Measurements from ENCODE around the gene CBLN4.

CBLN4 gene

GRCh38 chr20:56005389-56005715, at the start of gene CBLN4:
Gene CBLN4 (minus strand): TSS chr20:56005519. CDS start chr20:56004171, 1,348 bp downstream.
- Histone ChIP-seq H3K27me3 (ENCODE audit: low read depth) (no peaks in the 10 kb centered on the region), H3K4me3 (no peak within 1 kb of the TSS), H3K9me3 (no peaks in the 10 kb centered on the region; the same call in 1 of the 2 replicates), H3K4me1 (no peaks in the 10 kb centered on the region), H3K36me3 (replicated peaks) (no peaks in the 10 kb centered on the region)
- DNase-seq (ENCODE audit: low spot score in 2 of 2), result no peak
- in situ Hi-C loops (cut with MboI; ENCODE audit: low sequenced_read_pairs), result no loop called here

- no peaks in the 10 kb centered on the region for H3K36me3 ChIP-seq (replicated peaks)
- no peaks in the 10 kb centered on the region for H3K4me1 ChIP-seq
- H3K4me3 ChIP-seq, result no peak overlapping the region
- in situ Hi-C loops (cut with MboI; ENCODE audit: low sequenced_read_pairs), result no loop called here
- H3K27me3 ChIP-seq (ENCODE audit: low read depth), result no peaks in the 10 kb centered on the region
- H3K9me3 ChIP-seq, result no peaks in the 10 kb centered on the region
- no peak for DNase-seq (ENCODE audit: low spot score in 2 of 2)
Observed at GRCh38 chr20:56043227-56043626, 37.9 kb upstream of the CBLN4 start.

GRCh38 chr20:56032251-56032650, 26.9 kb upstream of the CBLN4 start:
- Histone ChIP-seq H3K4me1 (no peaks in the 10 kb centered on the region), H3K36me3 (replicated peaks) (no peaks in the 10 kb centered on the region), H3K4me3 (no peak overlapping the region), H3K9me3 (no peaks in the 10 kb centered on the region), H3K27me3 (ENCODE audit: low read depth) (no peaks in the 10 kb centered on the region)
- no peak for DNase-seq (ENCODE audit: low spot score in 2 of 2)
- in situ Hi-C loops (cut with MboI; ENCODE audit: low sequenced_read_pairs), result no loop called here

- in situ Hi-C loops (cut with MboI; ENCODE audit: low sequenced_read_pairs), result no loop called here
- no peak for DNase-seq (ENCODE audit: low spot score in 2 of 2)
- no peaks in the 10 kb centered on the region for H3K4me1 ChIP-seq
- H3K27me3 ChIP-seq (ENCODE audit: low read depth), result no peaks in the 10 kb centered on the region
- H3K9me3 ChIP-seq, result no peaks in the 10 kb centered on the region
- no peaks in the 10 kb centered on the region for H3K36me3 ChIP-seq (replicated peaks)
- no peak overlapping the region for H3K4me3 ChIP-seq
Observed at GRCh38 chr20:56018716-56019115, 13.4 kb upstream of the CBLN4 start.

GRCh38 chr20:56018194-56018593, 12.9 kb upstream of the CBLN4 start:
- Histone ChIP-seq H3K4me3 (no peak overlapping the region), H3K36me3 (replicated peaks) (no peaks in the 10 kb centered on the region), H3K9me3 (no peaks in the 10 kb centered on the region), H3K4me1 (no peaks in the 10 kb centered on the region), H3K27me3 (ENCODE audit: low read depth) (no peaks in the 10 kb centered on the region)
- DNase-seq (ENCODE audit: low spot score in 2 of 2), result no peak
- in situ Hi-C loops (cut with MboI; ENCODE audit: low sequenced_read_pairs), result no loop called here

- H3K4me3 ChIP-seq, result no peak overlapping the region
- H3K27me3 ChIP-seq (ENCODE audit: low read depth), result no peaks in the 10 kb centered on the region
- in situ Hi-C loops (cut with MboI; ENCODE audit: low sequenced_read_pairs), result no loop called here
- no peaks in the 10 kb centered on the region for H3K9me3 ChIP-seq
- DNase-seq (ENCODE audit: low spot score in 2 of 2), result no peak
- H3K4me1 ChIP-seq, result no peaks in the 10 kb centered on the region
- H3K36me3 ChIP-seq (replicated peaks), result no peaks in the 10 kb centered on the region
Observed at GRCh38 chr20:56017560-56017959, 12.2 kb upstream of the CBLN4 start.

GRCh38 chr20:56014998-56015397, 9.7 kb upstream of the CBLN4 start:
- H3K9me3 ChIP-seq, result no peaks in the 10 kb centered on the region
- H3K36me3 ChIP-seq (replicated peaks), result no peaks in the 10 kb centered on the region
- in situ Hi-C loops (cut with MboI; ENCODE audit: low sequenced_read_pairs), result no loop called here
- H3K27me3 ChIP-seq (ENCODE audit: low read depth), result no peaks in the 10 kb centered on the region
- no peak overlapping the region for H3K4me3 ChIP-seq
- no peak for DNase-seq (ENCODE audit: low spot score in 2 of 2)
- no peaks in the 10 kb centered on the region for H3K4me1 ChIP-seq

GRCh38 chr20:56014151-56014550, 8.8 kb upstream of the CBLN4 start:
- Histone ChIP-seq H3K4me1 (no peaks in the 10 kb centered on the region), H3K4me3 (no peak overlapping the region), H3K27me3 (ENCODE audit: low read depth) (no peaks in the 10 kb centered on the region), H3K9me3 (no peaks in the 10 kb centered on the region), H3K36me3 (replicated peaks) (no peaks in the 10 kb centered on the region)
- in situ Hi-C loops (cut with MboI; ENCODE audit: low sequenced_read_pairs), result no loop called here
- DNase-seq (ENCODE audit: low spot score in 2 of 2), result no peak

- no peak for DNase-seq (ENCODE audit: low spot score in 2 of 2)
- in situ Hi-C loops (cut with MboI; ENCODE audit: low sequenced_read_pairs), result no loop called here
- H3K9me3 ChIP-seq, result no peaks in the 10 kb centered on the region; the same call in 1 of the 2 replicates
- no peaks in the 10 kb centered on the region for H3K36me3 ChIP-seq (replicated peaks)
- no peak overlapping the region for H3K4me3 ChIP-seq
- no peaks in the 10 kb centered on the region for H3K4me1 ChIP-seq
- no peaks in the 10 kb centered on the region for H3K27me3 ChIP-seq (ENCODE audit: low read depth)
Observed at GRCh38 chr20:56004611-56005388, 519 bp downstream of the CBLN4 start.

- in situ Hi-C loops (cut with MboI; ENCODE audit: low sequenced_read_pairs), result no loop called here
- Histone ChIP-seq H3K9me3 (no peaks in the 10 kb centered on the region; the same call in 1 of the 2 replicates), H3K36me3 (replicated peaks) (no peaks in the 10 kb centered on the region), H3K4me3 (no peak overlapping the region), H3K4me1 (no peaks in the 10 kb centered on the region), H3K27me3 (ENCODE audit: low read depth) (no peaks in the 10 kb centered on the region)
- no peak for DNase-seq (ENCODE audit: low spot score in 2 of 2)
Observed at GRCh38 chr20:56004007-56004406, 1.3 kb downstream of the CBLN4 start.

GRCh38 chr20:56002908-56003800, 2.2 kb downstream of the CBLN4 start:
- in situ Hi-C loops (cut with MboI; ENCODE audit: low sequenced_read_pairs), result no loop called here
- Histone ChIP-seq H3K27me3 (ENCODE audit: low read depth) (no peaks in the 10 kb centered on the region), H3K4me3 (no peak overlapping the region), H3K9me3 (no peaks in the 10 kb centered on the region; the same call in 1 of the 2 replicates), H3K4me1 (no peaks in the 10 kb centered on the region), H3K36me3 (replicated peaks) (no peaks in the 10 kb centered on the region)
- no peak for DNase-seq (ENCODE audit: low spot score in 2 of 2)

- no peaks in the 10 kb centered on the region; the same call in 1 of the 2 replicates for H3K9me3 ChIP-seq
- H3K4me3 ChIP-seq, result no peak overlapping the region
Observed at GRCh38 chr20:56001890-56002289, 3.4 kb downstream of the CBLN4 start.

GRCh38 chr20:56001106-56001785, 4.1 kb downstream of the CBLN4 start:
- H3K9me3 ChIP-seq, result no peaks in the 10 kb centered on the region; the same call in 1 of the 2 replicates

More at GRCh38 chr20:56001890-56002289, 3.4 kb downstream of the CBLN4 start:
- Histone ChIP-seq H3K4me1 (no peaks in the 10 kb centered on the region), H3K27me3 (ENCODE audit: low read depth) (no peaks in the 10 kb centered on the region), H3K36me3 (replicated peaks) (no peaks in the 10 kb centered on the region)
- DNase-seq (ENCODE audit: low spot score in 2 of 2), result no peak
- in situ Hi-C loops (cut with MboI; ENCODE audit: low sequenced_read_pairs), result no loop called here

GRCh38 chr20:55978550-55978949, 26.8 kb downstream of the CBLN4 start:
- no peaks in the 10 kb centered on the region for H3K36me3 ChIP-seq (replicated peaks)
- no peaks in the 10 kb centered on the region for H3K4me1 ChIP-seq
- no peaks in the 10 kb centered on the region for H3K9me3 ChIP-seq
- H3K4me3 ChIP-seq, result no peak overlapping the region
- H3K27me3 ChIP-seq (ENCODE audit: low read depth), result no peaks in the 10 kb centered on the region
- DNase-seq (ENCODE audit: low spot score in 2 of 2), result no peak
- in situ Hi-C loops (cut with MboI; ENCODE audit: low sequenced_read_pairs), result no loop called here

More at GRCh38 chr20:56001106-56001785, 4.1 kb downstream of the CBLN4 start:
- Histone ChIP-seq H3K4me1 (no peaks in the 10 kb centered on the region), H3K4me3 (no peak overlapping the region), H3K36me3 (replicated peaks) (no peaks in the 10 kb centered on the region), H3K27me3 (ENCODE audit: low read depth) (no peaks in the 10 kb centered on the region)
- in situ Hi-C loops (cut with MboI; ENCODE audit: low sequenced_read_pairs), result no loop called here
- DNase-seq (ENCODE audit: low spot score in 2 of 2), result no peak
